Stomach (tissue), 4 donors: ENCODE data around the gene PAMR1.

Experiments
- CTCF ChIP-seq, 7 experiments: fragments of 450-650 bp in 4 of 7; fragments of 200-600 bp in 3 of 7; sonication (generic) in 3 of 7; IDR thresholded peaks; one replicate each; pipeline ENCODE4 v1.5.1; 2016 to 2019; ENCODE audit warnings: antibody characterized with exemption in 7 of 7, control low read depth in 2 of 7, mild to moderate bottlenecking in 1 of 7
- POLR2A ChIP-seq, 4 donors: fragments of 450-650 bp; IDR thresholded peaks; one replicate each; pipeline ENCODE4 v1.6.1; 2016; ENCODE audit warnings: antibody characterized with exemption in 4 of 4, control low read depth in 2 of 4, mild to moderate bottlenecking in 1 of 4, moderate library complexity in 1 of 4
- POLR2AphosphoS5 ChIP-seq, 3 donors: sonication (generic); formaldehyde crosslinking; IDR thresholded peaks; one replicate each; pipeline ENCODE4 v1.6.1; 2016; ENCODE audit warnings: antibody characterized with exemption in 3 of 3

GRCh38 chr11:35496416-35496815 is 29.0 kb downstream of the PAMR1 start:
- TF ChIP-seq CTCF (IDR thresholded peaks at IDR 0.05) (no peak), POLR2AphosphoS5 (IDR thresholded peaks at IDR 0.05) (no peak), POLR2A (IDR thresholded peaks at IDR 0.05) (no peak)
